Activated B cell treated with CpG ODN at 0.5 μM for 24 hours (primary cell): ENCODE measurements around the gene LRGUK. TPM values are rescaled to one million over a fixed set of nuclear protein-coding genes. Genes with fewer than 3 reads are reported as not detected.

Experiments used
- ATAC-seq: fragments of 200-7000 bp; cut with Tn5 transposase; one replicate; pipeline ENCODE4 v1.10.0; 2021; ENCODE audit warnings: low read depth, mild to moderate bottlenecking, moderate library complexity
- CTCF ChIA-PET: fragments of 350-600 bp; sonication (Branson Sonifier 250); formaldehyde crosslinking; loops from one replicate; lab custom pipeline; 2021; ENCODE audit warnings: antibody characterized with exemption; lab: Charles Lee
- POLR2A ChIA-PET: fragments of 350-600 bp; sonication (Branson Sonifier 250); formaldehyde crosslinking; loops from one replicate; lab custom pipeline; 2021; ENCODE audit warnings: antibody characterized with exemption; lab: Charles Lee
- DNase-seq: peaks from one replicate; pipeline ENCODE4 v3.0.0; 2022
- H3K27ac Mint-ChIP-seq: one replicate; pipeline ENCODE4 v1.8.0; 2020; ENCODE audit warnings: mixed read lengths
- H3K27me3 Mint-ChIP-seq: one replicate; pipeline ENCODE4 v1.8.0; 2021; ENCODE audit warnings: mixed read lengths
- H3K36me3 Mint-ChIP-seq: one replicate; pipeline ENCODE4 v1.8.0; 2021; ENCODE audit warnings: low read depth, mixed read lengths
- H3K4me1 Mint-ChIP-seq: one replicate; pipeline ENCODE4 v1.8.0; 2021; ENCODE audit warnings: mixed read lengths
- H3K4me3 Mint-ChIP-seq: one replicate; pipeline ENCODE4 v1.8.0; 2020; ENCODE audit warnings: mild to moderate bottlenecking, mixed read lengths
- H3K9me3 Mint-ChIP-seq: one replicate; pipeline ENCODE4 v1.8.0; 2020; ENCODE audit warnings: mixed read lengths
- intact Hi-C: fragments of 100-400 bp; cut with micrococcal nuclease; formaldehyde crosslinking; loops from one replicate; pipeline ENCODE4 v1.15.1; 2024
- total RNA-seq: library from RNA; stranded (reverse); gene quantifications from 2 replicates; pipeline ENCODE4 v1.2.3, GENCODE V29; 2022
- TF ChIP-seq, protein P1 (sequence below): fragments of 200-600 bp; IDR thresholded peaks from one replicate; pipeline ENCODE4 v1.8.0; 2022; ENCODE audit warnings: antibody characterized with exemption, mild to moderate bottlenecking

Gene LRGUK
- total RNA-seq, 1 donor from 2014 or later: 1.0 TPM

DNA sequence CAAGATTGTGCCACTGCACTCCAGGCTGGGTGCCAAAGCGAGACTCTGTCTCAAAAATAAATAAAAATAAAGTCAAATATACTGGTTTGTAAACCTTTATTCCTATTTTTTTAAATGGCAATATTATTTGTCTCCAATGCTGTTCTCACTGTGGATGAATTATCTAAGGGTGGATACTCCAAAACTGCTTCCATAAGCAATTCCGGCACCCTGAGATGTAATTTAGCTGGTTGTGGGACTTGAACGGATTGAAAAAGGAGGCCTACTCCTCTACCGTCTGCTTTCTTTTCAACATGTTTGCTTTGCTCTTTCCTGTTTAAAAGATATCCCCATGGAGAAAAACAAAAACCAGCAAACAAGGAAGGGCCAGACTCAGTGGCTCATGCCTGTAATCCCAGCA, 135.2 kb downstream of the LRGUK start:
- no peak for ATAC-seq

GRCh38 chr7:134276951-134277350, 149.8 kb downstream of the LRGUK start:
- ChIA-PET POLR2A (no interaction called here), CTCF (no interaction called here)
- H3K4me1 Mint-ChIP-seq: no peaks in the 10 kb centered on the region
- intact Hi-C loops: no loop called here
- no peak overlapping the region for H3K4me3 Mint-ChIP-seq
- no peak for ATAC-seq
- TF ChIP-seq, protein P1, sequence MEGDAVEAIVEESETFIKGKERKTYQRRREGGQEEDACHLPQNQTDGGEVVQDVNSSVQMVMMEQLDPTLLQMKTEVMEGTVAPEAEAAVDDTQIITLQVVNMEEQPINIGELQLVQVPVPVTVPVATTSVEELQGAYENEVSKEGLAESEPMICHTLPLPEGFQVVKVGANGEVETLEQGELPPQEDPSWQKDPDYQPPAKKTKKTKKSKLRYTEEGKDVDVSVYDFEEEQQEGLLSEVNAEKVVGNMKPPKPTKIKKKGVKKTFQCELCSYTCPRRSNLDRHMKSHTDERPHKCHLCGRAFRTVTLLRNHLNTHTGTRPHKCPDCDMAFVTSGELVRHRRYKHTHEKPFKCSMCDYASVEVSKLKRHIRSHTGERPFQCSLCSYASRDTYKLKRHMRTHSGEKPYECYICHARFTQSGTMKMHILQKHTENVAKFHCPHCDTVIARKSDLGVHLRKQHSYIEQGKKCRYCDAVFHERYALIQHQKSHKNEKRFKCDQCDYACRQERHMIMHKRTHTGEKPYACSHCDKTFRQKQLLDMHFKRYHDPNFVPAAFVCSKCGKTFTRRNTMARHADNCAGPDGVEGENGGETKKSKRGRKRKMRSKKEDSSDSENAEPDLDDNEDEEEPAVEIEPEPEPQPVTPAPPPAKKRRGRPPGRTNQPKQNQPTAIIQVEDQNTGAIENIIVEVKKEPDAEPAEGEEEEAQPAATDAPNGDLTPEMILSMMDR: no peak
- H3K27ac Mint-ChIP-seq: no peak overlapping the region
- H3K36me3 Mint-ChIP-seq: no peaks in the 10 kb centered on the region
- H3K9me3 Mint-ChIP-seq: no peaks in the 10 kb centered on the region
- H3K27me3 Mint-ChIP-seq: peaks cover 37% of the 10 kb centered on the region
- DNase-seq: no peak

More for the DNA sequence above, 135.2 kb downstream of the LRGUK start:
- TF ChIP-seq, protein P1: no peak
- Mint-ChIP-seq H3K9me3 (peaks cover 13% of the 10 kb centered on the region), H3K27me3 (no peaks in the 10 kb centered on the region), H3K4me3 (no peak overlapping the region), H3K4me1 (no peaks in the 10 kb centered on the region), H3K27ac (no peak overlapping the region), H3K36me3 (no peaks in the 10 kb centered on the region)
- POLR2A ChIA-PET: no interaction called here
- DNase-seq: no peak
- intact Hi-C loops: no loop called here
- CTCF ChIA-PET: no interaction called here

GRCh38 chr7:134278502-134279153, 151.5 kb downstream of the LRGUK start:
- no peak for DNase-seq
- CTCF ChIA-PET: no interaction called here
- Mint-ChIP-seq H3K9me3 (no peaks in the 10 kb centered on the region), H3K36me3 (no peaks in the 10 kb centered on the region), H3K4me3 (no peak overlapping the region), H3K27ac (no peak overlapping the region), H3K4me1 (no peaks in the 10 kb centered on the region), H3K27me3 (peaks cover 40% of the 10 kb centered on the region)
- TF ChIP-seq, protein P1: no peak
- ATAC-seq: no peak
- intact Hi-C loops: no loop called here
- POLR2A ChIA-PET: no interaction called here

DNA sequence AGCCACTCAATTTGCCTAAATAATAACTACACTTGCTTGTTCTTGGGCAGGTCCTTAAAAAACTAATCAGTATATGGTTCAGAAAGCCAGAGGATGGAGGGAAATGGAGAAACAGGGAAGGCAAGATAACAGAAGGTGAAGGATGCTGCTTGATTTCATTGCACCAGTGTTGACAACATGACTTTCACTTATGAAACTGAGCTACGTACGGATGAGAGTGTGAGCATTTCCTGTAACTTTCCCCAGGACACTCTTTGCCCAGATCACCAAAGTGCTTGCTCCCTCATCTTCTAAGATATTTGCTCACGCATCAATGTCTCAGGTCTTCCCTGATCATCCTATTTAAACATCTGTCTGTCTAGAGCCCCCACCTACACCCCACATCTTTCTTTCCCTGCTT, 152.2 kb downstream of the LRGUK start:
- no peak overlapping the region for H3K4me3 Mint-ChIP-seq
- CTCF ChIA-PET: no interaction called here
- no peaks in the 10 kb centered on the region for H3K4me1 Mint-ChIP-seq
- POLR2A ChIA-PET: no interaction called here
- no peaks in the 10 kb centered on the region for H3K36me3 Mint-ChIP-seq
- intact Hi-C loops: no loop called here
- no peak overlapping the region for H3K27ac Mint-ChIP-seq
- no peaks in the 10 kb centered on the region for H3K9me3 Mint-ChIP-seq
- TF ChIP-seq, protein P1: no peak
- DNase-seq: no peak
- H3K27me3 Mint-ChIP-seq: peaks cover 40% of the 10 kb centered on the region
- ATAC-seq: no peak

DNA sequence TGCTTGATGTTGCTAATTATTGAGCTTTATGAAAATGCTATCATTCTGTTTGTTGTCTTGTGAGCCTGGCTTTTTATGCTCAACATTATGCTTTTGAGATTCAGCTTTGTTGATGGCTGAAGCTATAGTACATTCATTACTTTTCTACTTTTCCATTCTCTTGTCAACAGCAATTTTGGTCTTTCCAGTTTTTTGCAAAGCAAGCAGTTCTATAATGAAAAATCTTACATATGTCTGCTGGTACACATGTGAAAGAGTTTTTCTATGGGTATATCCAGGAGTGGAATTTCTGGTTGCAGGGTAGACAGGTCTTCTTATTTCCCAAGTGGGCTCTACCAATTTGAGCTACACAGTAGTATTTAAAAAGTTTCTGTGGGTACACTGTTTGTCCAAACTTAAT, 152.8 kb downstream of the LRGUK start:
- Mint-ChIP-seq H3K27ac (no peak overlapping the region), H3K27me3 (peaks cover 40% of the 10 kb centered on the region), H3K4me3 (no peak overlapping the region), H3K4me1 (no peaks in the 10 kb centered on the region), H3K36me3 (no peaks in the 10 kb centered on the region), H3K9me3 (no peaks in the 10 kb centered on the region)
- DNase-seq: no peak
- ATAC-seq: no peak
- intact Hi-C loops: no loop called here
- TF ChIP-seq, protein P1: no peak
- ChIA-PET POLR2A (no interaction called here), CTCF (no interaction called here)
